NCI-H146 treated with DMSO at 0.1 percent for 48 hours (cell line): ENCODE measurements around the gene OR2A14.
A peak's percentile ranks its signal among the peaks of the same experiment; 100 is the strongest.
"Not testable (repeated sequence)": the region's sequence is repeated elsewhere in the genome, so short reads cannot be mapped to it uniquely, and the experiment has no call there.

ENCODE experiments used
- DNase-seq: peaks from one replicate; lab custom pipeline; 2025; ENCODE audit not compliant: unreplicated experiment; lab: John Stamatoyannopoulos, UW

Gene OR2A14, protein sequence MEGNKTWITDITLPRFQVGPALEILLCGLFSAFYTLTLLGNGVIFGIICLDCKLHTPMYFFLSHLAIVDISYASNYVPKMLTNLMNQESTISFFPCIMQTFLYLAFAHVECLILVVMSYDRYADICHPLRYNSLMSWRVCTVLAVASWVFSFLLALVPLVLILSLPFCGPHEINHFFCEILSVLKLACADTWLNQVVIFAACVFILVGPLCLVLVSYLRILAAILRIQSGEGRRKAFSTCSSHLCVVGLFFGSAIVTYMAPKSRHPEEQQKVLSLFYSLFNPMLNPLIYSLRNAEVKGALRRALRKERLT

DNA sequence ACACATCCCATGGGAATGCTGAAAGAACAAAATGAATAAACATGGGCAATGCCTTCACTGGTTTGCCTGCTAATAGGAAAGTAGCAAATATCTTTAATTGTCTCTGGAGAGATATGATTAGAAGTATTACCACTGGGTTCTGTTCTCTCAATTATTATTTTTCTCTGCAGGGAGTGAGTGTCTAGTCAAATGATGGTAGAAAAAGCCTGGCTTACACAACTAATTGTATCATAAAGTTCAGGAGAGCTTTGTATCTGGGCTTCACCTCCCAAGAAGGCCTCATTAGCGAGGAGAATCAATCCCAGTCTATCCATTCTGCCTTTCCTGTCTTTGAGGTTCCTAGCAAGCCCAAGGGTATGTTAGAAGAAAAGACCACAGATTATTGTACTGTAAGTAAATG lies at the start of gene OR2A14:
TSS of gene OR2A14 (plus strand) at position 301 of the 400 bp plus-strand sequence. CDS start 5,937 bp downstream, outside the sequence.
- DNase-seq, result no peak

DNA sequence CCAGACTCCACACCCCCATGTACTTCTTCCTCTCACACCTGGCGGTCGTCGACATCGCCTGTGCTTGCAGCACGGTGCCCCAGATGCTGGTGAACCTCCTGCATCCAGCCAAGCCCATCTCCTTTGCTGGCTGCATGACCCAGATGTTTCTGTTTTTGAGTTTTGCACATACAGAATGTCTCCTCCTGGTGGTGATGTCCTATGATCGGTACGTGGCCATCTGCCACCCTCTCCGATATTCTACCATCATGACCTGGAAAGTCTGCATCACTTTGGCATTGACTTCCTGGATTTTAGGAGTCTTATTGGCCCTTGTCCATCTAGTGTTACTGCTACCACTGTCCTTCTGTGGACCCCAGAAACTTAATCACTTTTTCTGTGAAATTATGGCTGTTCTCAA lies 48.6 kb upstream of the OR2A14 start:
- DNase-seq, result no peak

DNA sequence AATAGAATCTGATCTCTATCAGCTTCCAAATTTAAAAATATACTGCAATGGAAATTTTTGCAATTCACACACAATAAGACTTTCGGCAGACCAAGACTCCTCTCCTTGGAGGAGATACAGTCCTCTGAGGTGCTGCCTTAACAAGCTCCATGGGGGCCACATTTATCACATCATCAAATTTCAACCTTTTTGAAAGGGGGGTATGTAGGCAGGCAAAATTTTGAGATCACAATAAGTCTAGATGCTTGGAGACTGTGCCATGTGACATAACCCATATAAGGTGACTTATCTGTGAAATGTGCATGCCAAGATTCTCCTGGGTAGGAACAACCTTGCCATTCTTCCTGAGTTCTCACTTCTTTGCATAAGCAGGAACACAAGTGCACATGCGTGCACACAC lies 37.0 kb upstream of the OR2A14 start, which contains the start of gene OR2A12:
TSS of gene OR2A12 (plus strand) at position 301 of the 400 bp plus-strand sequence. CDS start 8,830 bp downstream, outside the sequence.
- DNase-seq, result no peak

DNA sequence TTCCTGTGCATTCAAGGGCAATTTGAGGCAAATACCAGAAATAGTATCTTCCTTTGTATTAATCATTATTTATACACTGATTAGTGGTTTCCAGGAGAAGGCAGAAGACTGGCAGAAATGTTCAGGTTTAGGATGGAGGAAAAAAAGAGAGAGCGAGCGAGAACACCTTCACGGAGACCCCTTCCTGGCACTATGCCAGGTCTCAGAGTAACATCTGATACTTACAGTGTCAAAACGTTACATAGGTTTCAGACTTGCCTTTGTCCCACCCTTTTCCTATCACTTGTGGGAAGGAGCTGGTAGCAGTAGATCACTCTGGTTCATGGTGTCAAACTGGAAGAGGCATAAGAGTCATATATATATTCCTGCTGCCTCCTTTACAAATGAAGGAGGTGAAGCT lies 36.2 kb upstream of the OR2A14 start:
- no peak for DNase-seq

DNA sequence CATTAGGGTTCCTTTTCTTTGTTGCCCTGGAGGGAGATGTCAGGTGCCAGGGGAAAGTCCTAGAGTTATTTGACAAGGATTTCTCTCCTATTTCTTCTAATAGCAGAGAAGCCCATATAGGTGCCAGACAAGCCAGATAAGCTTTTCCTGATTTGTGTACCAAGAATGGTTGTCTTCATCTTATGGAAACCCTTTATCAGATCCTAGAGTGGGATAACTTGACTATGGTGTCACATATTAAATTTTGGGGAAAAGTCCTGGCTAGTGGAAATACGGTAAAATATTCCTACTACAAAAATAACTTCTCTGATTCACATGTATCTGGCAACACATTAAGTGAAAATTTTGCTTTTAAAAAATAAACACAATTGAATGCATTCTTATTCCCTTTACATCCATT lies 35.7 kb upstream of the OR2A14 start:
- DNase-seq, result no peak

DNA sequence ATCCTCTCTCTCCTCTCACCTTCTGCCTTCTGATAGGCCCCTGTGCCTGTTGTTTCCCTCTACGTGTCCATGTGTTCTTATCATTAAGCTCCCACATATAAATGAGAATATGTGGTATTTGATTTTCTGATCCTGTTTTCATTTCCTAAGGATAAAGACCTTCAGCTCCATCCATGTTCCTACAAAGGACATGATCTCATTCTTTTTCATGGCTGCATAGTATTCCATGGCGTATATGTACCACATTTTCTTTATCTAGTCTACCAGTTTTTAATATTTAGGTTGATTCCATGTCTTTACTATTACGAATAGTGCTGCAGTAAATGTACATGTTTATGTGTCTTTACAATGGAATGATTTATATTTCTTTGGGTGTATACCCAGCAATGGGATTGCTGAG lies 32.3 kb upstream of the OR2A14 start:
- DNase-seq, result no peak

DNA sequence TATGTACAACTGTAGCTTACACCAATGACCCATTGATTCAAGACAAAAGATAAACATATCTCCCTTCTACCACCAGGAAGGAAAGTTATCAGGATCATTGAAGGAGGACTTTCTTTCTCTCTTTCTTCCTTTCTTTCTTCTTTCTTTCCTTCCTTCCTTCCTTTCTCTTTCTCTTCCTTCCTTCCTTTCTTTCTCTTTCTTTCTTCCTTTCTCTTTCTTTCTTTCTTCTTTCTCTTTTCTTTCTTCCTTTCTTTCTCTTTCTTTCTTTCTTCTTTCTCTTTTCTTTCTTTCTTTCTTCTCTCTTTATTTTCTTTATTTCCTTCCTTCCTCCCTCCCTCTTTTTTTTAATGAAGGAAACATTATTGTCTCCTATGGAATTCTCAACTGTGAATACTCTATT lies 24.2 kb upstream of the OR2A14 start:
- DNase-seq, result no peak

DNA sequence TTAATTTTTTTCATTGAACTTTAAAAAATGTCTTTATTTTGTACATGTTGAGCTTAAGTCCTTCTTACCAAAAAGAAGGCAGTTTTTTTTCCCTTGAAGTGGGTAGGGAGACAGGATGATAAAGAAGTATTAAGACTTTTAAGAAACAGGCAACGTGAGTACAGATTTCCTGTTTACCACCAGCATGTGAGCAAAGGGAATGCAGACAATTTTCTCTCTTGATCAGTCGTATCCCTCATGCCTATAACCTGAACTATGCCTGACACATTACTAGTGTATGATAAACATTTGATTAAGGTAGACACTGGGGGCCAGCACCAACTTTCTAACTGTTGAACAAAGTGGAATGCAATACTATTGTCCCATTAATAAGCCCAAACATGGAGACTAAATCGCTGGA lies 22.4 kb upstream of the OR2A14 start:
- DNase-seq, result no peak

DNA sequence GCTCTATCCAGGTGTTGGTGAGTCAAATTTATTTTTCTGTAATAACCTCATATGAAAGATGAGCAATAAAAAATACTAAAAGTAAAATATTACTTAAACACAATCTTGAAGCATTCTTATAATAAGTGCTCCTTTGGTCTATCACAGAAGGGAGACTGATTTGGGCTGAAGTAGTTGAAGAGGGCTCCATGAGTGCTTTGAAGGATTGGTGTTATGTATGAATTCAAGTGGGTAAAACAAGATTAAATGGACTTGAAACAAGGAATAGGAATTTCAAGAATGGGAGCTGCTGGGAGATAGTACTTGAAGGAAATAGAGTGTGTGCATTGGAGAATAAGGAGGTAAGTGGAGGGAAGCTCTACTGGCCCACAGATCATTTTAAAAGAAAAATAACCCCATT lies 20.9 kb upstream of the OR2A14 start:
- DNase-seq, result no peak

DNA sequence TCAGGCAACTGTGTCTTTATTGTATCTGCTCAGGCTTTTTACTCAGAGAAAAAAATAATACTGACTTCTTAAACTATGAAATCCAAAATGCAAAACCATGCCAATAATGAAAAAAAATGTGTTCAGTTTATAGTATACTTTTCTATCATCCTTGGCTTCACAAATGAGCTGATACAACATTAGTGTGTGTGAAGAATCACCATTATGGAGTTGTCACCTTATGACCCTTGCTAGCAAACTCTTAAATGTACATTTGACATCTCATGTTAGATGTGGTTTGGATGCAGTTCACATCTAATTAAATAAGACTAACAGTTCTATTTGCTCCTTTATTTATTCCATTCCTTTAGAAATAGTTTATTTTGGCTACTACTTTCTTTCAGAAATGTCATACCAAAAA lies 17.8 kb upstream of the OR2A14 start:
- DNase-seq, result no peak

DNA sequence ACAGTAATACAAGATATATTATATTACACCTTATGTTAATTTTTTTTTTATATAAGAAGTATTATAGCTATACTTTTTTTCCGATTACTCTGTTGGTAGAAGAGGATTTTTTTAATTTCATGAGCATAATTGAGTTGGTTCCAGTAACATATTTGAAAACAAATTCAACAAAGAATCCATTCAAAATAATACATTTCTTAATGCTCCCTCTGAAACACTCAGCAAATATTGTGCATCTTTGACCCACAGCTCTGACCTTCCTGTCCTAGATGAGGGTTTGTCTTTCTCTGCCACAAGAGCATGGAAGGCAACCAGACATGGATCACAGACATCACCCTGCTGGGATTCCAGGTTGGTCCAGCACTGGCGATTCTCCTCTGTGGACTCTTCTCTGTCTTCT lies 13.7 kb upstream of the OR2A14 start, which contains the start of gene OR2A2:
TSS of gene OR2A2 (plus strand) at position 301 of the 400 bp plus-strand sequence. CDS start at position 301, 0 bp downstream.
- no peak for DNase-seq

DNA sequence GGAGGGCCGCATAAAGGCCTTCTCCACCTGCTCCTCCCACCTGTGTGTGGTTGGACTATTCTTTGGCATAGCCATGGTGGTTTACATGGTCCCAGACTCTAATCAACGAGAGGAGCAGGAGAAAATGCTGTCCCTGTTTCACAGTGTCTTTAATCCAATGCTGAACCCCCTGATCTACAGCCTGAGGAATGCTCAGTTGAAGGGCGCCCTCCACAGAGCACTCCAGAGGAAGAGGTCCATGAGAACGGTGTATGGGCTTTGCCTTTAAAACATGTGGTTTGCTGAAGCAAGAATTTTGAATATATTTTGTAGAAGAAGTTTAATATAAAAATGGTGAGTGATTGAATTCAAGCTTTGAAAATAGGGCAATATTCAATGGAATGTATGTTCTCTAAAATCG lies 12.7 kb upstream of the OR2A14 start:
- no peak for DNase-seq

DNA sequence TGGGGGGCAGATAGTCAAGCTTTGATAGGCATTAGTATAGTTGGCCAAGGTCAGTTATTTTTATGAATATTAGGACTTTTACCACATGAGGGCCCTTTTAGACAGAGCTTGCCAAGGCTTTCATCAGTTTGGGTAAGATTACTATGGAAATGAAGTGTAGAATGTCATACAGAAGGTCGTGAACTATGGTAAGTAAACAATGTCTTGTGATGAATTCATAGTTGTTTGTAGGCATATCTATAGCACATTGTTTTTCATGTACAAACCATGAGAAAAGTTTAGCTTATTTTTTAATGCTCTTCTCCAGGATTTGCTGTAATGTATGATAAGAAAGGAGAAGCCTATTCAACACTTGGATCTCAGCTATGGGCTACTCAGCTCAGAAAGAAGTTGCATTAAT lies 9.3 kb upstream of the OR2A14 start:
- DNase-seq, result no peak

DNA sequence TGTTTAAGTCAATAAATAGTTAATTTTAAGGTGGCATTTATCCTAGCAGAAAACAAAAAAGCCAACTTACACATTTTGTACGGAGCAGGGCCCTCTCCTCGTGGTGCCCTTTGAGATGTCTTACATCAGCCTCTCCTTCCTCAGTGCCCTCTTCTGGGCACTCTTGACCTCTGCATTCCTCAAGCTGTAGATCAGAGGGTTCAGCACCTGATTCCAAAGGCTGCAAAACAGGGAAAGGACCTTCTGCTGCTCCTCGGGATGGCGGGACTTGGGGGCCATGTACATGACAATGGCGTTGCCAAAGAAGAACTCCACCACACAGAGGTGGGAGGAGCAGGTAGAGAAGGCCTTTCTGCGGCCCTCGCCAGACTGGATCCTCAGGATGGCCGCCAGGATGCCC lies 4.6 kb upstream of the OR2A14 start:
- no peak for DNase-seq

DNA sequence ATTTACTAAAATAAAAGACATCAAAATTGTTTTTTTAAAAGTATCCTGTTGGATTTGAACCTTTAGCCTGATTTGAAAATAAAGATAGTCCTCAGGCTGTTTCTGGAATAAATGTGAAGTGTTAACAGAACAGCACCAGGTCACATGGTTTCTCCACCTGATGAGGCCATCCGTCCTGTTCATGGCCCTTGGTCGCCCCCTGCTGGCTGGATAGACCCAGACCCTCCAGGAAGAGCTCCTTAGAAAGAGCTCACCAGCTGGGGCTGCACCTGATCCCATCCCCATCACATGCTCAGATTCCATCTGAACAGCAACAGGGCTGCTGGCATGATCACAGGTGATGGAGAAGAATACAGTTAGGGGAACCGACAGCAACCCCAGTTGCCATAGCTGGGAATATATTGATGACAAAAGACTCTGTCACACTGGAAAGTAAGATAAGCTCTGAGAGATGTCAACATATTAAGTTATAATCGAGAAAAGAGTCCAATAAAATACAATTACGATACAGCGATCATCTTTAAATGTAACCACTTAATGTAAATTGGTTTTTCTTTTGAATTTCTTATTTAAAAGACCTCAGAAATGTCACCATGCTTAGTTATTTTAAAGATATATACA lies 4.8 kb downstream of the OR2A14 start:
- peak; percentile 57 for DNase-seq

DNA sequence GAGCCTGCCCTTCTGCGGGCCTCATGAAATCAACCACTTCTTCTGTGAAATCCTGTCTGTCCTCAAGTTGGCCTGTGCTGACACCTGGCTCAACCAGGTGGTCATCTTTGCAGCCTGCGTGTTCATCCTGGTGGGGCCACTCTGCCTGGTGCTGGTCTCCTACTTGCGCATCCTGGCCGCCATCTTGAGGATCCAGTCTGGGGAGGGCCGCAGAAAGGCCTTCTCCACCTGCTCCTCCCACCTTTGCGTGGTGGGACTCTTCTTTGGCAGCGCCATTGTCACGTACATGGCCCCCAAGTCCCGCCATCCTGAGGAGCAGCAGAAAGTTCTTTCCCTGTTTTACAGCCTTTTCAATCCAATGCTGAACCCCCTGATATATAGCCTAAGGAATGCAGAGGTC lies 6.6 kb downstream of the OR2A14 start:
- not testable (repeated sequence) for DNase-seq

DNA sequence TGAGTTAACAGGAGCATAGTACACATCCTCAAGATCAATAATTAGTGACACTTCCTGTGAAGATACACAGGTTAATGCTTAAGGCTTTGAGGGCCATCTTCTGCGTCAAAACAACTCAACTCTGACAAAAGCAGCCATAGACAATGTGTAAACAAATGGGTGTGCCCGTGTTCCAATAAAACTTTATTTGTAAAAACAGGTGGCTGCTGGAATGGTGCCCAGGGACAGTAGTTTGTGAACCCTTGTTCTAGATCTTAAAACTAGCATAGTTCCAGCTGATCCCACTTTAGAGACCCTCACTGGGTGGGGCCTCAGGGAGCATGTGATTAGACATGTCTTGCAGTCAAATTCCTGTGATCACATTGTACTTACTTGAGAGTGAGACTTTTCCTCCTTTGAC lies 7.8 kb downstream of the OR2A14 start:
- no peak for DNase-seq

DNA sequence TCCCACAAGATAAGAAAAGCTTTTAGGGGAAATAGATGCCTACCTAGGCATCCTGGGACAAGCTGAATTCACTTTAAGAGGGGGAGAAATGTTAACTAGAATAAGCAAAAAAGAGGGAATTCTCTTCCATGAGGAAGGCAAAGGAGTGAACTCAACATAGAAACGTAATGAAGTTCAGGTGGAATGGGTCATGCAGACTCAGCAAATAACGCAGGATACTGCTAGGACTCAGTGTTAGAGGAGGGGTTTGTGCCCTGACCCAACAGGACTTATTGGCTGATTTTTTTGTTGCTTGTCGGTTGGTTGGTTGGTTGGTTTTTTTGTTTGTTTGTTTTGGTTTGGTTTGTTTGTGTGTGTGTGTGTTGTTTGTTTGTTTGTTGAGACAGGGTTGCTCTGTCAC lies 9.3 kb downstream of the OR2A14 start:
- DNase-seq, result no peak

DNA sequence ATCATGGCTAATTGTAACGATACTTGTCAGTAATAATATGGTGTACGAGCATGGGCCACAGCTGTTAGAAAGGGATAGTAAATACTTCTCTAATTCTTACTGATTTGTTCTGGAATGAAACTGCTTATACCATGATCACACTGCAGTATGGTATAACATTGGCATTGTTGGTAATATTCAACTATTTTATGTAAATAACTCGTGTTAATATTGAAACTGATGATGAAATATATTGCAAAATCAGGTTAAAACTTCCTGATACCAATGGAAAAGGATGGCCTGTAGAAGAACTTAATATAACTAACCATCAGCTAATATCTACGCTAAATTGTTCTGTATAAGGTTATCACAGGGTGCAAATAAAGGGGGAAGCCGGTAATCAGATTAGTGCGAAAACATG lies 10.3 kb downstream of the OR2A14 start:
- no peak for DNase-seq

DNA sequence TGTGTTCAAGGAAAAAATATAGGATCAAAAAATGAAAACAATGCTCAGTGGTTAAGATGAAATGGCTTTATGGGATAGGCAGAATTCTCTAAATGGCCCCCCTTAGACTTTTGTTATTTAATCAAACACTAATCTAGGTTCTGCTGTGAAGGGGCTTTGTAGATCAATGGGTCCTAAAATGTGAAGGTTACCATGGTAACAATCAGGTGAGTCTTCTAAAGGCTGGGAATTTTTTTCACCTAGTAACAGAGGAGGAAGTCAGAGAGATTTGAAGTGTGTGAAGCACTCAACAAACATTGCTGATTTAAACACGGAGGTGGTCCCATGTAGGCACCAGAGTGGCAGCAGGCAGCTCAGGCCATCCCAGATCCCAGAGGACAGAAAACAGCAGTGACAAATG lies 11.1 kb downstream of the OR2A14 start:
- no peak for DNase-seq

DNA sequence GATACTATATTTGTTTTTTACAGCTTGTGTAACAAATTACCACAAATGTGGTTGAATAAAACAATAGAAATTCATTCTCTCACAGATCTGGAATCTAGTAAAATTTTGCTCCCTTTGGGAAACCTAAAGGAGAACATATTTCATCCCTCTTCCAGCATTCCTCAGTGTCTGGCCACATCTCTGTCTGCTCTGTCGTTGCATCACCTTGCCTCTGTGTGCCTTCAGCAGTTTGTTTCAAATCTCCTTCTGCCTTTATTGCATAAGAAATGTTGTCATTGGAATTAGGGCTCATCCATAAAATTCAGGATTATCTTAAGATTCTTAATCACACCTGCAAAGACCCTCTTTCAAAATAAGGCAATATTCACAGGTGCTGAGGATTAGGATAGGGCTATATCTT lies 14.5 kb downstream of the OR2A14 start:
- no peak for DNase-seq

DNA sequence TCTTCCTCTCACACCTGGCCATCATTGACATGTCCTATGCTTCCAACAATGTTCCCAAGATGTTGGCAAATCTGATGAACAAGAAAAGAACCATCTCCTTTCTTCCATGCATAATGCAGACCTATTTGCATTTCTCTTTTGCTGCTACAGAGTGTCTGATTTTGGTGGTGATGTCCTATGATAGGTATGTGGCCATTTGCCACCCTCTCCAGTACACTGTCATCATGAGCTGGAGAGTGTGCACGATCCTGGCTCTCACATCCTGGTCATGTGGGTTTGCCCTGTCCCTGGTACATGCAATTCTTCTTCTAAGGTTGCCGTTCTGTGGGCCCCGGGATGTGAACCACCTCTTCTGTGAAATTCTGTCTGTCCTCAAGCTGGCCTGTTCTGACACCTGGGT lies 19.2 kb downstream of the OR2A14 start:
- DNase-seq, result no peak

DNA sequence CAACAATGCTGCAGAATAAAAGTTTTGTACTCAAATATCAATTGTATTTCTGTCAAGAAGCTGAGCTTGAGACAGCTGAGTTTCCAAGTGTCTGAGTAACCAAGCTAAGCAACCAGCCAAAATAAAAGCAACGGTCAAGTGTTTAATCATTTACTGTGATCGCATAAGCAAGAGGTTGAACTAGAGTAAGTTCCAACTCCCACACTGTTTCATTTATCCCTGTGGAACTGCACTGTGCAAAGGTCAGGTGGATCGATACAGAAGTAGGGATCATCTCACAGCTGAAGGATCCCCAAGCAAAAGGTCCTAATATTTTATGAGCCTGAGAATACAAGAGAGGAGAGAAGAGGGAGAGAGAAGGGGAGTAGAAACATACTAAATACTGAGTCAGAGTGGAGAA lies 21.4 kb downstream of the OR2A14 start:
- DNase-seq, result no peak
